ENCODE results near the gene MED16.

The MED16 gene

GRCh38 chr19:858284-858683 is 34.7 kb downstream of the MED16 start:
- H3K36me3 ChIP-seq (ENCODE audit: insufficient read depth, low read length), result no peaks in the 10 kb centered on the region
- H3K4me2 ChIP-seq (ENCODE audit: low read depth, low read length, poor library complexity, severe bottlenecking), result no peak overlapping the region
- no peak overlapping the region for H3K9ac ChIP-seq (ENCODE audit: low read depth, low read length, poor library complexity, severe bottlenecking)
- H3K79me2 ChIP-seq (ENCODE audit: insufficient read depth, low read length), result no peaks in the 10 kb centered on the region
- H3K27me3 ChIP-seq (ENCODE audit: insufficient read depth, low read length, poor library complexity, severe bottlenecking), result no peaks in the 10 kb centered on the region
- no peaks in the 10 kb centered on the region for H3K9me3 ChIP-seq (ENCODE audit: insufficient read depth, low read depth, low read length)
- H3F3A ChIP-seq (ENCODE audit: low read depth), result no peaks in the 10 kb centered on the region
- no peaks in the 10 kb centered on the region for H4K20me1 ChIP-seq (ENCODE audit: insufficient read depth, low read length, poor library complexity, severe bottlenecking)
- no peak overlapping the region for H3K4me3 ChIP-seq (ENCODE audit: low read length, poor library complexity, severe bottlenecking)
- no peaks in the 10 kb centered on the region for H3K9me2 ChIP-seq (replicated peaks; ENCODE audit: low read depth, low read length)
- no peak for TF ChIP-seq CTCF (conservative IDR thresholded peaks at IDR 0.05; ENCODE audit: low read length)
- no peak for TF ChIP-seq EZH2phosphoT487 (IDR thresholded peaks at IDR 0.05; ENCODE audit: borderline replicate concordance)
- no peaks in the 10 kb centered on the region for H3K4me1 ChIP-seq (ENCODE audit: insufficient read depth, low read length, poor library complexity, severe bottlenecking)
- H2AFZ ChIP-seq (ENCODE audit: low read length), result no peak overlapping the region

- Histone ChIP-seq H3K36me3 (ENCODE audit: insufficient read depth, low read length) (no peaks in the 10 kb centered on the region), H3F3A (ENCODE audit: low read depth) (no peaks in the 10 kb centered on the region), H2AFZ (ENCODE audit: low read length) (no peak overlapping the region), H3K79me2 (ENCODE audit: insufficient read depth, low read length) (no peaks in the 10 kb centered on the region), H3K4me2 (ENCODE audit: low read depth, low read length, poor library complexity, severe bottlenecking) (no peak overlapping the region), H3K4me1 (ENCODE audit: insufficient read depth, low read length, poor library complexity, severe bottlenecking) (no peaks in the 10 kb centered on the region), H3K27me3 (ENCODE audit: insufficient read depth, low read length, poor library complexity, severe bottlenecking) (no peaks in the 10 kb centered on the region), H3K9ac (ENCODE audit: low read depth, low read length, poor library complexity, severe bottlenecking) (no peak overlapping the region), H3K4me3 (ENCODE audit: low read length, poor library complexity, severe bottlenecking) (no peak overlapping the region), H3K9me3 (ENCODE audit: insufficient read depth, low read depth, low read length) (no peaks in the 10 kb centered on the region), H3K9me2 (replicated peaks; ENCODE audit: low read depth, low read length) (no peaks in the 10 kb centered on the region), H4K20me1 (ENCODE audit: insufficient read depth, low read length, poor library complexity, severe bottlenecking) (no peaks in the 10 kb centered on the region)
- TF ChIP-seq EZH2phosphoT487 (IDR thresholded peaks at IDR 0.05; ENCODE audit: borderline replicate concordance), result no peak
- no peak for TF ChIP-seq CTCF (conservative IDR thresholded peaks at IDR 0.05; ENCODE audit: low read length)
These were observed 37.3 kb downstream of the MED16 start for GRCh38 chr19:855566-856120.

GRCh38 chr19:855142-855541 is 37.8 kb downstream of the MED16 start:
- H3K79me2 ChIP-seq (ENCODE audit: insufficient read depth, low read length), result no peaks in the 10 kb centered on the region
- no peaks in the 10 kb centered on the region for H3K36me3 ChIP-seq (ENCODE audit: insufficient read depth, low read length)
- no peak overlapping the region for H3K4me3 ChIP-seq (ENCODE audit: low read length, poor library complexity, severe bottlenecking)
- no peaks in the 10 kb centered on the region for H3F3A ChIP-seq (ENCODE audit: low read depth)
- no peak overlapping the region for H3K4me2 ChIP-seq (ENCODE audit: low read depth, low read length, poor library complexity, severe bottlenecking)
- H3K4me1 ChIP-seq (ENCODE audit: insufficient read depth, low read length, poor library complexity, severe bottlenecking), result no peaks in the 10 kb centered on the region
- no peaks in the 10 kb centered on the region for H3K27me3 ChIP-seq (ENCODE audit: insufficient read depth, low read length, poor library complexity, severe bottlenecking)
- H4K20me1 ChIP-seq (ENCODE audit: insufficient read depth, low read length, poor library complexity, severe bottlenecking), result no peaks in the 10 kb centered on the region
- H2AFZ ChIP-seq (ENCODE audit: low read length), result no peak overlapping the region
- TF ChIP-seq CTCF (conservative IDR thresholded peaks at IDR 0.05; ENCODE audit: low read length) (no peak), EZH2phosphoT487 (IDR thresholded peaks at IDR 0.05; ENCODE audit: borderline replicate concordance) (no peak)
- H3K9me3 ChIP-seq (ENCODE audit: insufficient read depth, low read depth, low read length), result no peaks in the 10 kb centered on the region
- no peak overlapping the region for H3K9ac ChIP-seq (ENCODE audit: low read depth, low read length, poor library complexity, severe bottlenecking)
- no peaks in the 10 kb centered on the region for H3K9me2 ChIP-seq (replicated peaks; ENCODE audit: low read depth, low read length)
